Osteoblast (primary cell): Measurements from ENCODE around the gene PHLPP1. TPM values are rescaled to one million over a fixed set of nuclear protein-coding genes. Genes with fewer than 3 reads are reported as not detected.

Experiments
- DNase-seq: peaks from one replicate; pipeline ENCODE4 v3.0.0; 2011; ENCODE audit warnings: low spot score, mixed read lengths; ENCODE audit not compliant: insufficient read length; ENCODE audit errors: missing footprints
- H2AFZ ChIP-seq: 2 replicates; pipeline ENCODE4 v1.6.0; 2011; ENCODE audit warnings: mild to moderate bottlenecking, low read length
- H3K27ac ChIP-seq: 2 replicates; pipeline ENCODE4 v1.5.1; 2011; ENCODE audit warnings: mild to moderate bottlenecking, low read depth, low read length, moderate library complexity
- H3K27me3 ChIP-seq: 2 replicates; pipeline ENCODE4 v1.6.0; 2012; ENCODE audit warnings: mild to moderate bottlenecking, control low read depth, inconsistent platforms, low read length, moderate library complexity; ENCODE audit not compliant: insufficient read depth
- H3K36me3 ChIP-seq: 2 replicates; pipeline ENCODE4 v1.5.1; 2011; ENCODE audit warnings: mild to moderate bottlenecking, low read length, control low read depth, moderate library complexity; ENCODE audit not compliant: insufficient read depth
- H3K4me1 ChIP-seq: 2 replicates; pipeline ENCODE4 v1.5.1; 2011; ENCODE audit warnings: mild to moderate bottlenecking, low read length, control low read depth, moderate library complexity; ENCODE audit not compliant: insufficient read depth
- H3K4me2 ChIP-seq: 2 replicates; pipeline ENCODE4 v1.6.0; 2011; ENCODE audit warnings: mild to moderate bottlenecking, low read length; ENCODE audit not compliant: insufficient read depth
- H3K4me3 ChIP-seq: fragments of 200-600 bp; sonication (generic); 3 replicates; pipeline ENCODE4 v1.5.1; 2012; ENCODE audit warnings: mild to moderate bottlenecking, low read length, inconsistent platforms; ENCODE audit not compliant: insufficient read depth
- H3K79me2 ChIP-seq: 2 replicates; pipeline ENCODE4 v1.6.0; 2012; ENCODE audit warnings: mild to moderate bottlenecking, low read length, control low read depth, inconsistent platforms; ENCODE audit not compliant: insufficient read depth
- H3K9me3 ChIP-seq: 2 replicates; pipeline ENCODE4 v1.5.1; 2011; ENCODE audit warnings: low read depth, low read length, control low read depth
- H4K20me1 ChIP-seq: 2 replicates; pipeline ENCODE4 v1.6.0; 2012; ENCODE audit warnings: mild to moderate bottlenecking, low read length, control low read depth; ENCODE audit not compliant: insufficient read depth
- total RNA-seq: library from RNA; depleted of rRNA; stranded (reverse); fragments of >200 nt; gene quantifications from 2 replicates; pipeline ENCODE4 v1.2.3, GENCODE V29; 2012
- TF ChIP-seq, protein P1 (sequence below): IDR thresholded peaks from 2 replicates; pipeline ENCODE4 v1.5.1; 2011; ENCODE audit warnings: mild to moderate bottlenecking, low read depth, low read length, moderate library complexity; ENCODE audit errors: extremely low read depth

The PHLPP1 gene
- total RNA-seq, 1 donor: 6.9 TPM

DNA sequence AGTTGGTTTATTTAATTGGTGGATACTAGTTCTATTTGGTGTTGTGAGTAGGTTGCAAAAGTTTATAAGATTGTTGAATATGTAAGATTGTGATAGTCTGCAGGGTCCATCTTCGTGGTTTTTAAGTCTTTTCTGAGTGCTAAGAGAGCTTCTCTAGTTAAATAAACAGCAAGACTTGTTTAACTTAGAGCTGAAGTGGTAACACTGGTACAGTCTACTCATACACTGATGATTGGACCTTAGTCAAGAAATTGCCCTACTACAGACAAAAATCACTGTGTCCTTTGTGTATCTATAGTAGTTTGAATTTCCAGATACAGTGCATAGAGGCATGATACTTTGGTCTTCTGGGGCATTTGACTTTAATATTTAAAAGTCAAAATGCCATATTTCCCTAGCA, 94.6 kb downstream of the PHLPP1 start:
- H3K27ac ChIP-seq: no peak overlapping the region
- no peak overlapping the region for H2AFZ ChIP-seq
- no peaks in the 10 kb centered on the region for H3K79me2 ChIP-seq
- H4K20me1 ChIP-seq: no peaks in the 10 kb centered on the region
- TF ChIP-seq, protein P1, sequence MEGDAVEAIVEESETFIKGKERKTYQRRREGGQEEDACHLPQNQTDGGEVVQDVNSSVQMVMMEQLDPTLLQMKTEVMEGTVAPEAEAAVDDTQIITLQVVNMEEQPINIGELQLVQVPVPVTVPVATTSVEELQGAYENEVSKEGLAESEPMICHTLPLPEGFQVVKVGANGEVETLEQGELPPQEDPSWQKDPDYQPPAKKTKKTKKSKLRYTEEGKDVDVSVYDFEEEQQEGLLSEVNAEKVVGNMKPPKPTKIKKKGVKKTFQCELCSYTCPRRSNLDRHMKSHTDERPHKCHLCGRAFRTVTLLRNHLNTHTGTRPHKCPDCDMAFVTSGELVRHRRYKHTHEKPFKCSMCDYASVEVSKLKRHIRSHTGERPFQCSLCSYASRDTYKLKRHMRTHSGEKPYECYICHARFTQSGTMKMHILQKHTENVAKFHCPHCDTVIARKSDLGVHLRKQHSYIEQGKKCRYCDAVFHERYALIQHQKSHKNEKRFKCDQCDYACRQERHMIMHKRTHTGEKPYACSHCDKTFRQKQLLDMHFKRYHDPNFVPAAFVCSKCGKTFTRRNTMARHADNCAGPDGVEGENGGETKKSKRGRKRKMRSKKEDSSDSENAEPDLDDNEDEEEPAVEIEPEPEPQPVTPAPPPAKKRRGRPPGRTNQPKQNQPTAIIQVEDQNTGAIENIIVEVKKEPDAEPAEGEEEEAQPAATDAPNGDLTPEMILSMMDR: no peak
- no peaks in the 10 kb centered on the region for H3K27me3 ChIP-seq
- no peak for DNase-seq
- no peaks in the 10 kb centered on the region for H3K9me3 ChIP-seq
- H3K4me3 ChIP-seq: no peak overlapping the region
- no peak overlapping the region for H3K4me2 ChIP-seq
- H3K36me3 ChIP-seq: no peaks in the 10 kb centered on the region
- H3K4me1 ChIP-seq: peaks cover 9% of the 10 kb centered on the region

DNA sequence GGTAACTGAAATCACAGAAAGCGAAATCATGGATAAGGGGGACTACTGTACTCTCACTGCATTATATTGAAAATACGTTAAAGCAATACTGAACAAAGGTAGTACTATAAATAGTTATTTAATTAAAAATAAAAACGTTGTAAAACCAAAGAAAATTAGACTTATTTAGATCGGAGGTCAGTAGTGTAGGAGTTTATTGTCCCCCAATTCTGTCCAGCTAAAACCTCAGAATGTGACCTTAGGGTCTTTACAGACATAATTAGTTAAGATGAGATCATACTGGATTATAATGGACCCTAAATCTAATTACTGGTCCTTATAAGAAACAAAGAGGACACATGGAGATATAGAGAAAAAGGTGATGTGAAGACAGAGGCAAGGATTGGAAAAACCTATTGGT, 95.3 kb downstream of the PHLPP1 start:
- no peaks in the 10 kb centered on the region for H4K20me1 ChIP-seq
- TF ChIP-seq, protein P1: no peak
- no peaks in the 10 kb centered on the region for H3K9me3 ChIP-seq
- no peaks in the 10 kb centered on the region for H3K27me3 ChIP-seq
- H3K79me2 ChIP-seq: no peaks in the 10 kb centered on the region
- no peak overlapping the region for H3K4me2 ChIP-seq
- DNase-seq: no peak
- peaks cover 10% of the 10 kb centered on the region for H3K4me1 ChIP-seq
- no peaks in the 10 kb centered on the region for H3K36me3 ChIP-seq
- no peak overlapping the region for H2AFZ ChIP-seq
- no peak overlapping the region for H3K4me3 ChIP-seq
- no peak overlapping the region for H3K27ac ChIP-seq

DNA sequence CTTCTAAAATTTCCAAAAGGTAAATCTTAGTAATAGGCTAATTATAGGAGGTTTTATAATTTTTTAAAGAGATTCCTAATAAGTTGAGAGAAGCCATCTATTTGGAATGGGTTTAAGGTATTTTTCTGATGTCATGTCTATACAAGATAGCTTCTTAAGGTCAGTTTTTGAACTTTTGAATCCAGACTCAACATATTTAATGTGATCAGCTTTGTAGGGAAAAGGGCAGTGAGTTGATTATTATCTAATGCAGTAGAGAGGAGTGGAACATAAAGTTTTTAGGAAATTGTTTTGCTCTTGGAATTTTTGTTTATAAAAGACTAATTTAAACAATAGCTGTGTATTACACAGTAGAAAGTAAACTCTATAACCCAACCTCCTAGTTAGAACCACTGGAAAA, 96.3 kb downstream of the PHLPP1 start:
- H3K79me2 ChIP-seq: no peaks in the 10 kb centered on the region
- no peaks in the 10 kb centered on the region for H3K27me3 ChIP-seq
- H4K20me1 ChIP-seq: no peaks in the 10 kb centered on the region
- no peak overlapping the region for H3K27ac ChIP-seq
- DNase-seq: no peak
- no peak overlapping the region for H3K4me2 ChIP-seq
- TF ChIP-seq, protein P1: no peak
- H3K4me3 ChIP-seq: no peak overlapping the region
- no peaks in the 10 kb centered on the region for H3K36me3 ChIP-seq
- H3K4me1 ChIP-seq: peaks cover 10% of the 10 kb centered on the region
- no peaks in the 10 kb centered on the region for H3K9me3 ChIP-seq
- H2AFZ ChIP-seq: no peak overlapping the region

DNA sequence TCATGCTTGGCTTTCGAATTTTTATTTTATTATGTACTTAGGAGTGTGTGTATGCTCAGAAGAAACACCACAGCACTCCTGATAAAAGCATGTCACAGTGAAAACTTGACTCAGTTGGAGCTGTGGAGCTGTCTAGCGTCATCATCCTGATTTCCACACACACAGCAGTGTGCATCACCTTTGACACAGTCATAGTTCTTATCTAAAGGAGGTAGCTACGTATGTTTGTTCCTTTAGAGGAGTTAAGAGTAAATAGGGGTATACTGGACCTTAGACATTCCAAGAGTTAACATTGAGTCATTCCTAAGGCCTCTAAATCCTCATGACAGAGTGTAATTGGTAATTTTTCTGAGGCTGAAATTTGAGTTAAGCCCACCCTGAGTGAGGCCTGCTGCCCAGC, 96.9 kb downstream of the PHLPP1 start:
- Histone ChIP-seq H3K79me2 (no peaks in the 10 kb centered on the region), H3K4me3 (no peak overlapping the region), H3K4me1 (peaks cover 10% of the 10 kb centered on the region), H3K27ac (no peak overlapping the region), H3K36me3 (no peaks in the 10 kb centered on the region), H3K27me3 (no peaks in the 10 kb centered on the region), H3K4me2 (no peak overlapping the region), H2AFZ (no peak overlapping the region), H4K20me1 (no peaks in the 10 kb centered on the region), H3K9me3 (no peaks in the 10 kb centered on the region)
- TF ChIP-seq, protein P1: no peak
- DNase-seq: no peak
